ENCODE results near the gene KCND1.

- TF ChIP-seq CTCF (IDR thresholded peaks at IDR 0.05; ENCODE audit: insufficient read depth, low read depth, low read length) (no peak), EZH2 (IDR thresholded peaks at IDR 0.05; ENCODE audit: insufficient read depth, low read length) (no peak)
Observed at GRCh38 chrX:48997865-48998264, 26.2 kb upstream of the KCND1 start.
